DMS 273 treated with DMSO at 0.1 percent for 48 hours (cell line): ENCODE measurements around the gene SRMS.
"Not testable (repeated sequence)": the region's sequence is repeated elsewhere in the genome, so short reads cannot be mapped to it uniquely, and the experiment has no call there.

Experiments used
- DNase-seq: peaks from one replicate; lab custom pipeline; 2025; lab: John Stamatoyannopoulos, UW

Gene SRMS

GRCh38 chr20:63565021-63565698 is 17.6 kb upstream of the SRMS start:
- no peak for DNase-seq

GRCh38 chr20:63564036-63564810 is 16.7 kb upstream of the SRMS start:
- no peak for DNase-seq

- DNase-seq: no peak
Measured at GRCh38 chr20:63563225-63563935, 15.8 kb upstream of the SRMS start.

GRCh38 chr20:63562461-63563224 is 15.1 kb upstream of the SRMS start:
- no peak for DNase-seq

- DNase-seq: no peak
Measured at GRCh38 chr20:63561624-63562396, 14.3 kb upstream of the SRMS start.

- no peak for DNase-seq
Measured at GRCh38 chr20:63560856-63561609, 13.5 kb upstream of the SRMS start.

- no peak for DNase-seq
Measured at GRCh38 chr20:63560333-63560805, 12.8 kb upstream of the SRMS start.

GRCh38 chr20:63559485-63560332 is 12.2 kb upstream of the SRMS start:
- not testable (repeated sequence) for DNase-seq

GRCh38 chr20:63558804-63559484 is 11.4 kb upstream of the SRMS start:
- DNase-seq: no peak

- no peak for DNase-seq
Measured at GRCh38 chr20:63557481-63557891, 9.9 kb upstream of the SRMS start.

GRCh38 chr20:63556873-63557478 is 9.4 kb upstream of the SRMS start:
- no peak for DNase-seq

- DNase-seq: no peak
Measured at GRCh38 chr20:63555661-63556381, 8.3 kb upstream of the SRMS start.

GRCh38 chr20:63554361-63555278 is 7.1 kb upstream of the SRMS start:
- no peak for DNase-seq

- no peak for DNase-seq
Measured at GRCh38 chr20:63553933-63554290, 6.4 kb upstream of the SRMS start, which contains the start of gene FNDC11. FNDC11 (plus strand) TSS chr20:63554159; CDS start chr20:63555664, 1,505 bp downstream.

- DNase-seq: no peak
Measured at GRCh38 chr20:63553251-63553932, 5.8 kb upstream of the SRMS start.
